Nephron (organoid): ENCODE results near the gene MAP1LC3C.
A peak's percentile ranks its signal among the peaks of the same experiment; 100 is the strongest.
"Not testable (repeated sequence)": the region's sequence is repeated elsewhere in the genome, so short reads cannot be mapped to it uniquely, and the experiment has no call there.

Source experiments
- H3K27ac Mint-ChIP-seq, 3 experiments: 2 replicates each; pipeline ENCODE4 v1.8.0; 2020; ENCODE audit warnings: mixed read lengths in 3 of 3, mild to moderate bottlenecking in 2 of 3, moderate library complexity in 1 of 3
- H3K27me3 Mint-ChIP-seq: 2 replicates; pipeline ENCODE4 v1.8.0; 2021; ENCODE audit warnings: low read depth, mild to moderate bottlenecking, moderate library complexity, mixed read lengths
- H3K36me3 Mint-ChIP-seq: 2 replicates; pipeline ENCODE4 v1.8.0; 2020; ENCODE audit warnings: low read depth, mixed read lengths
- H3K4me1 Mint-ChIP-seq: 2 replicates; pipeline ENCODE4 v1.8.0; 2020; ENCODE audit warnings: mixed read lengths
- H3K4me3 Mint-ChIP-seq, 3 experiments: 2 replicates each; pipeline ENCODE4 v1.8.0; 2020; ENCODE audit warnings: mild to moderate bottlenecking in 3 of 3, mixed read lengths in 3 of 3, moderate library complexity in 2 of 3
- H3K9me3 Mint-ChIP-seq: 2 replicates; pipeline ENCODE4 v1.8.0; 2020; ENCODE audit warnings: mixed read lengths
- CTCF ChIP-seq, 3 experiments: fragments of 200-600 bp; sonication (generic); IDR thresholded peaks; one replicate each; pipeline ENCODE4 v1.5.0; 2021; ENCODE audit warnings: antibody characterized with exemption in 3 of 3; ENCODE audit not compliant: unreplicated experiment in 3 of 3

Gene MAP1LC3C

GRCh38 chr1:241990040-241990439 lies 8.9 kb downstream of the MAP1LC3C start:
- Mint-ChIP-seq H3K4me3 (peak overlapping the region in 1 of 3 experiments; percentile 42), H3K36me3 (no peaks in the 10 kb centered on the region), H3K27me3 (peaks cover 11% of the 10 kb centered on the region), H3K4me1 (peaks cover 49% of the 10 kb centered on the region), H3K9me3 (no peaks in the 10 kb centered on the region), H3K27ac (peak overlapping the region in 2 of 3 experiments; percentile 17 to 80)
- TF ChIP-seq CTCF (IDR thresholded peaks at IDR 0.05; ENCODE audit: unreplicated experiment in 3 of 3), result no peak

- not testable (repeated sequence) for H3K9me3 Mint-ChIP-seq, H3K36me3 Mint-ChIP-seq, H3K27me3 Mint-ChIP-seq
- peak overlapping the region; percentile 64 to 87 (median 79) for H3K27ac Mint-ChIP-seq
- H3K4me1 Mint-ChIP-seq, result peaks cover 45% of the 10 kb centered on the region
- peak overlapping the region in 2 of 3 experiments; percentile 12 to 21 for H3K4me3 Mint-ChIP-seq
These were observed 10.4 kb downstream of the MAP1LC3C start for GRCh38 chr1:241988389-241988930.

GRCh38 chr1:241985787-241986186 lies 13.1 kb downstream of the MAP1LC3C start:
- Mint-ChIP-seq H3K27me3 (peaks cover 6% of the 10 kb centered on the region), H3K36me3 (no peaks in the 10 kb centered on the region), H3K27ac (no peak overlapping the region), H3K4me3 (no peak overlapping the region), H3K9me3 (peaks cover 2% of the 10 kb centered on the region), H3K4me1 (peaks cover 25% of the 10 kb centered on the region)
- peak; percentile 39 to 50 (median 39) for TF ChIP-seq CTCF (IDR thresholded peaks at IDR 0.05; ENCODE audit: unreplicated experiment in 3 of 3)

GRCh38 chr1:241979926-241980325 lies 19.0 kb downstream of the MAP1LC3C start:
- no peaks in the 10 kb centered on the region for H3K4me1 Mint-ChIP-seq
- H3K27ac Mint-ChIP-seq, result no peak overlapping the region

GRCh38 chr1:241979071-241979470 lies 19.8 kb downstream of the MAP1LC3C start:
- Mint-ChIP-seq H3K4me3 (no peak overlapping the region), H3K9me3 (peaks cover 8% of the 10 kb centered on the region), H3K27ac (no peak overlapping the region), H3K4me1 (no peaks in the 10 kb centered on the region), H3K36me3 (peaks cover 4% of the 10 kb centered on the region), H3K27me3 (peaks cover 4% of the 10 kb centered on the region)
- TF ChIP-seq CTCF (IDR thresholded peaks at IDR 0.05; ENCODE audit: unreplicated experiment in 3 of 3), result no peak

More at GRCh38 chr1:241979926-241980325, 19.0 kb downstream of the MAP1LC3C start:
- Mint-ChIP-seq H3K4me3 (no peak overlapping the region), H3K36me3 (peaks cover 4% of the 10 kb centered on the region), H3K9me3 (peaks cover 8% of the 10 kb centered on the region), H3K27me3 (peaks cover 4% of the 10 kb centered on the region)
- TF ChIP-seq CTCF (IDR thresholded peaks at IDR 0.05; ENCODE audit: unreplicated experiment in 3 of 3), result no peak

GRCh38 chr1:241976229-241976628 lies 22.7 kb downstream of the MAP1LC3C start:
- H3K9me3 Mint-ChIP-seq, result peaks cover 6% of the 10 kb centered on the region
- TF ChIP-seq CTCF (IDR thresholded peaks at IDR 0.05; ENCODE audit: unreplicated experiment in 3 of 3), result no peak
- peaks cover 12% of the 10 kb centered on the region for H3K4me1 Mint-ChIP-seq
- no peaks in the 10 kb centered on the region for H3K27me3 Mint-ChIP-seq
- no peak overlapping the region for H3K27ac Mint-ChIP-seq
- H3K4me3 Mint-ChIP-seq, result no peak overlapping the region
- H3K36me3 Mint-ChIP-seq, result peaks cover 4% of the 10 kb centered on the region
